Ascending aorta (tissue), 2 donors: Measurements from ENCODE around the gene SND1. TPM values are rescaled to one million over a fixed set of nuclear protein-coding genes. Genes with fewer than 3 reads are reported as not detected.

Source experiments
- DNase-seq, 2 donors: peaks; one replicate each; pipeline ENCODE4 v3.0.0-alpha.2; 2019; ENCODE audit warnings: low spot score in 2 of 2
- H3K27ac ChIP-seq, 2 donors: fragments of 200-600 bp; sonication (generic); one replicate each; pipeline ENCODE4 v1.5.1; 2016 to 2017; ENCODE audit warnings: mild to moderate bottlenecking in 1 of 2
- H3K27me3 ChIP-seq: fragments of 200-600 bp; sonication (generic); one replicate; pipeline ENCODE4 v1.5.1; 2017
- H3K36me3 ChIP-seq, 2 donors: fragments of 200-600 bp; sonication (generic); one replicate each; pipeline ENCODE4 v1.5.1; 2016
- H3K4me1 ChIP-seq, 2 donors: fragments of 200-600 bp; sonication (generic); one replicate each; pipeline ENCODE4 v1.5.1; 2016 to 2017; ENCODE audit warnings: mild to moderate bottlenecking in 1 of 2
- H3K4me3 ChIP-seq, 2 donors: fragments of 200-600 bp; sonication (generic); one replicate each; pipeline ENCODE4 v1.5.1; 2016 to 2017; ENCODE audit warnings: mild to moderate bottlenecking in 1 of 2
- H3K9me3 ChIP-seq, 2 donors: fragments of 200-600 bp; sonication (generic); one replicate each; pipeline ENCODE4 v1.5.1; 2016
- CTCF ChIP-seq, 3 experiments: fragments of 200-600 bp in 2 of 3; fragments of 450-650 bp in 1 of 3; sonication (generic) in 2 of 3; IDR thresholded peaks; one replicate each; pipeline ENCODE4 v1.5.1; 2016 to 2019; ENCODE audit warnings: antibody characterized with exemption in 3 of 3, mild to moderate bottlenecking in 1 of 3, moderate library complexity in 1 of 3
- intact Hi-C: fragments of 100-400 bp; cut with DNase I; formaldehyde crosslinking; loops from one replicate; pipeline ENCODE4 v1.15.1; 2023
- total RNA-seq: library from RNA; depleted of rRNA; stranded (reverse); fragments of >200 nt; gene quantifications from one replicate; pipeline ENCODE4 v1.1.0, GENCODE V29; 2016

The SND1 gene
- total RNA-seq, 1 donor from 2014 or later: 93.8 TPM

GRCh38 chr7:127932496-127932895 lies 280.5 kb downstream of the SND1 start:
- Histone ChIP-seq H3K36me3 (peaks cover 9 to 37% of the 10 kb centered on the region in 2 donors), H3K4me3 (no peak overlapping the region), H3K27me3 (no peaks in the 10 kb centered on the region), H3K9me3 (no peaks in the 10 kb centered on the region), H3K4me1 (no peaks in the 10 kb centered on the region), H3K27ac (no peak overlapping the region)
- TF ChIP-seq CTCF (IDR thresholded peaks at IDR 0.05): no peak
- intact Hi-C loops: no loop called here
- DNase-seq: no peak

GRCh38 chr7:127933146-127933545 lies 281.2 kb downstream of the SND1 start:
- H3K4me3 ChIP-seq: no peak overlapping the region
- TF ChIP-seq CTCF (IDR thresholded peaks at IDR 0.05): no peak
- DNase-seq: no peak
- no peaks in the 10 kb centered on the region for H3K4me1 ChIP-seq
- no peak overlapping the region for H3K27ac ChIP-seq
- no peaks in the 10 kb centered on the region for H3K9me3 ChIP-seq
- intact Hi-C loops: no loop called here
- peaks cover 9 to 37% of the 10 kb centered on the region in 2 donors for H3K36me3 ChIP-seq
- H3K27me3 ChIP-seq: no peaks in the 10 kb centered on the region

- no peaks in the 10 kb centered on the region for H3K27me3 ChIP-seq
- no peaks in the 10 kb centered on the region for H3K9me3 ChIP-seq
- H3K4me1 ChIP-seq: no peaks in the 10 kb centered on the region
- no peak overlapping the region for H3K27ac ChIP-seq
- intact Hi-C loops: no loop called here
- H3K4me3 ChIP-seq: no peak overlapping the region
- no peak for DNase-seq
- peaks cover 6 to 29% of the 10 kb centered on the region in 2 donors for H3K36me3 ChIP-seq
- no peak for TF ChIP-seq CTCF (IDR thresholded peaks at IDR 0.05)
Observed at GRCh38 chr7:127934711-127935110, 282.7 kb downstream of the SND1 start.

GRCh38 chr7:127935847-127936376 lies 283.9 kb downstream of the SND1 start:
- no peak for DNase-seq
- intact Hi-C loops: no loop called here
- Histone ChIP-seq H3K4me1 (no peaks in the 10 kb centered on the region), H3K9me3 (no peaks in the 10 kb centered on the region), H3K36me3 (peaks cover 0 to 17% of the 10 kb centered on the region in 2 donors), H3K4me3 (no peak overlapping the region), H3K27ac (no peak overlapping the region), H3K27me3 (no peaks in the 10 kb centered on the region)
- no peak for TF ChIP-seq CTCF (IDR thresholded peaks at IDR 0.05)

- no peak overlapping the region for H3K27ac ChIP-seq
- no peaks in the 10 kb centered on the region for H3K9me3 ChIP-seq
- no peaks in the 10 kb centered on the region for H3K27me3 ChIP-seq
- no peak for DNase-seq
- H3K4me1 ChIP-seq: no peaks in the 10 kb centered on the region
- intact Hi-C loops: no loop called here
- TF ChIP-seq CTCF (IDR thresholded peaks at IDR 0.05): no peak
- H3K4me3 ChIP-seq: no peak overlapping the region
- peaks cover 0 to 4% of the 10 kb centered on the region in 2 donors for H3K36me3 ChIP-seq
Observed at GRCh38 chr7:127937066-127937680, 285.2 kb downstream of the SND1 start.
